MCF 10A (cell line): ENCODE results near the gene SPINT4. TPM values are rescaled to one million over a fixed set of nuclear protein-coding genes. Genes with fewer than 3 reads are reported as not detected.
"Not testable (repeated sequence)": the region's sequence is repeated elsewhere in the genome, so short reads cannot be mapped to it uniquely, and the experiment has no call there.

Experiments used
- BruUV-seq: library from RNA; stranded (reverse); fragments of 400-500 nt; replicated peaks from 2 replicates; lab custom pipeline; 2021; lab: Mats Ljungman, UMichigan
- CTCF ChIA-PET: fragments of 300-600 bp; sonication (Branson Sonifier 250); formaldehyde crosslinking; extraction: SDS; loops from one replicate; lab custom pipeline; 2021; ENCODE audit warnings: antibody characterized with exemption, inconsistent platforms; lab: Yijun Ruan, JAX
- POLR2A ChIA-PET: fragments of 300-600, 350-650 bp; sonication (Branson Sonifier 250); formaldehyde crosslinking; extraction: SDS; loops from one replicate; lab custom pipeline; 2020; ENCODE audit warnings: antibody characterized with exemption, inconsistent platforms; lab: Yijun Ruan, JAX
- DNase-seq: peaks from one replicate; pipeline ENCODE4 v3.0.0-alpha.2; 2018; ENCODE audit not compliant: unreplicated experiment
- H3K27ac Mint-ChIP-seq: one replicate; pipeline ENCODE4 v1.8.0; 2022; ENCODE audit warnings: mild to moderate bottlenecking, low read depth, mixed read lengths; ENCODE audit not compliant: unreplicated experiment
- H3K27me3 Mint-ChIP-seq: one replicate; pipeline ENCODE4 v1.8.0; 2022; ENCODE audit warnings: mixed read lengths; ENCODE audit not compliant: insufficient read depth, unreplicated experiment
- H3K36me3 Mint-ChIP-seq: one replicate; pipeline ENCODE4 v1.8.0; 2022; ENCODE audit warnings: mild to moderate bottlenecking, moderate library complexity, mixed read lengths; ENCODE audit not compliant: insufficient read depth, unreplicated experiment
- H3K4me1 Mint-ChIP-seq: one replicate; pipeline ENCODE4 v1.8.0; 2022; ENCODE audit warnings: mixed read lengths; ENCODE audit not compliant: insufficient read depth, unreplicated experiment
- H3K4me3 Mint-ChIP-seq: one replicate; pipeline ENCODE4 v1.8.0; 2022; ENCODE audit warnings: mild to moderate bottlenecking, moderate library complexity, mixed read lengths; ENCODE audit not compliant: unreplicated experiment
- H3K9me3 Mint-ChIP-seq: one replicate; pipeline ENCODE4 v1.8.0; 2022; ENCODE audit warnings: mixed read lengths; ENCODE audit not compliant: unreplicated experiment
- intact Hi-C: fragments of 100-400 bp; cut with micrococcal nuclease; formaldehyde crosslinking; loops from 2 replicates; pipeline ENCODE4 v1.14.1; 2022
- total RNA-seq: library from RNA; stranded (reverse); gene quantifications from 2 replicates; pipeline ENCODE4 v1.2.3, GENCODE V29; 2022
- TF ChIP-seq, protein P1 (sequence below): fragments of 200-600 bp; IDR thresholded peaks from one replicate; pipeline ENCODE4 v1.8.0; 2022; ENCODE audit warnings: antibody characterized with exemption, mild to moderate bottlenecking; ENCODE audit not compliant: unreplicated experiment

The SPINT4 gene
- total RNA-seq, 1 experiment from 2014 or later, result not detected

GRCh38 chr20:45695496-45695895 lies 26.7 kb upstream of the SPINT4 start:
- CTCF ChIA-PET, result no interaction called here
- no TSS peak for BruUV-seq

GRCh38 chr20:45701104-45701503 lies 21.0 kb upstream of the SPINT4 start:
- Mint-ChIP-seq H3K4me3 (no peak overlapping the region), H3K4me1 (no peaks in the 10 kb centered on the region), H3K27ac (no peak overlapping the region), H3K36me3 (no peaks in the 10 kb centered on the region), H3K9me3 (no peaks in the 10 kb centered on the region), H3K27me3 (peaks cover 32% of the 10 kb centered on the region)
- DNase-seq, result no peak
- POLR2A ChIA-PET, result no interaction called here
- intact Hi-C loops, result no loop called here
- CTCF ChIA-PET, result no interaction called here
- TF ChIP-seq, protein P1, sequence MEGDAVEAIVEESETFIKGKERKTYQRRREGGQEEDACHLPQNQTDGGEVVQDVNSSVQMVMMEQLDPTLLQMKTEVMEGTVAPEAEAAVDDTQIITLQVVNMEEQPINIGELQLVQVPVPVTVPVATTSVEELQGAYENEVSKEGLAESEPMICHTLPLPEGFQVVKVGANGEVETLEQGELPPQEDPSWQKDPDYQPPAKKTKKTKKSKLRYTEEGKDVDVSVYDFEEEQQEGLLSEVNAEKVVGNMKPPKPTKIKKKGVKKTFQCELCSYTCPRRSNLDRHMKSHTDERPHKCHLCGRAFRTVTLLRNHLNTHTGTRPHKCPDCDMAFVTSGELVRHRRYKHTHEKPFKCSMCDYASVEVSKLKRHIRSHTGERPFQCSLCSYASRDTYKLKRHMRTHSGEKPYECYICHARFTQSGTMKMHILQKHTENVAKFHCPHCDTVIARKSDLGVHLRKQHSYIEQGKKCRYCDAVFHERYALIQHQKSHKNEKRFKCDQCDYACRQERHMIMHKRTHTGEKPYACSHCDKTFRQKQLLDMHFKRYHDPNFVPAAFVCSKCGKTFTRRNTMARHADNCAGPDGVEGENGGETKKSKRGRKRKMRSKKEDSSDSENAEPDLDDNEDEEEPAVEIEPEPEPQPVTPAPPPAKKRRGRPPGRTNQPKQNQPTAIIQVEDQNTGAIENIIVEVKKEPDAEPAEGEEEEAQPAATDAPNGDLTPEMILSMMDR, result no peak
- no TSS peak for BruUV-seq

More at GRCh38 chr20:45695496-45695895, 26.7 kb upstream of the SPINT4 start:
- Mint-ChIP-seq H3K27ac (no peak overlapping the region), H3K4me3 (no peak overlapping the region), H3K27me3 (peaks cover 25% of the 10 kb centered on the region), H3K4me1 (no peaks in the 10 kb centered on the region), H3K36me3 (no peaks in the 10 kb centered on the region), H3K9me3 (no peaks in the 10 kb centered on the region)
- POLR2A ChIA-PET, result no interaction called here
- TF ChIP-seq, protein P1, result no peak
- no peak for DNase-seq
- intact Hi-C loops, result no loop called here

DNA sequence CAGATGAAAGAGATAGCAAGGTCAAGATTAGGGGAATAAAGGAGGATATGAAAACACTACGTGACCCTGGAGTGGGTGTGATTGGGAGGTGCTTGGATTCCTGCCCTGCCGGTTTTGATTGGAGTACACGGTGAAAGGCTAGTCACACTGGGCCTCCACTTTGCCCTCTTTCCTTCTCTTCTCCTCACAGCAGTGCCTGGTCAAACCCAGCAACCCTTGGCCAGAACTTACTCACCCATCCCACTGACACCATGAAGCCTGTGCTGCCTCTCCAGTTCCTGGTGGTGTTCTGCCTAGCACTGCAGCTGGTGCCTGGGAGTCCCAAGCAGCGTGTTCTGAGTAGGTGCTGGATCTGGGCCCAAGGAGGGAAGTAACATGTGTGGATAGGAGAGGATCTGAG lies 20.3 kb upstream of the SPINT4 start, which contains the start of gene WFDC13:
Gene WFDC13 (plus strand): TSS at position 166 of the 400 bp plus-strand sequence. CDS start 86 bp downstream, at position 252.
- Mint-ChIP-seq H3K9me3 (no peaks in the 10 kb centered on the region), H3K4me3 (no peak within 1 kb of the TSS), H3K36me3 (no peaks in the 10 kb centered on the region), H3K4me1 (no peaks in the 10 kb centered on the region), H3K27ac (no peak within 1 kb of the TSS), H3K27me3 (peaks cover 32% of the 10 kb centered on the region)
- BruUV-seq, result no TSS peak
- DNase-seq, result no peak
- CTCF ChIA-PET, result interaction anchor here (0.7 to 1.2 kb wide), 3 partner anchors 72 to 917 kb away, joined by 3 read pairs; partner anchors contain the start of gene WFDC10A
- POLR2A ChIA-PET, result interaction anchor here (0.8 kb wide), 1 partner anchor 107 kb away, joined by 3 read pairs; no protein-coding TSS in a partner anchor
- TF ChIP-seq, protein P1, result no peak
- intact Hi-C loops, result no loop called here

DNA sequence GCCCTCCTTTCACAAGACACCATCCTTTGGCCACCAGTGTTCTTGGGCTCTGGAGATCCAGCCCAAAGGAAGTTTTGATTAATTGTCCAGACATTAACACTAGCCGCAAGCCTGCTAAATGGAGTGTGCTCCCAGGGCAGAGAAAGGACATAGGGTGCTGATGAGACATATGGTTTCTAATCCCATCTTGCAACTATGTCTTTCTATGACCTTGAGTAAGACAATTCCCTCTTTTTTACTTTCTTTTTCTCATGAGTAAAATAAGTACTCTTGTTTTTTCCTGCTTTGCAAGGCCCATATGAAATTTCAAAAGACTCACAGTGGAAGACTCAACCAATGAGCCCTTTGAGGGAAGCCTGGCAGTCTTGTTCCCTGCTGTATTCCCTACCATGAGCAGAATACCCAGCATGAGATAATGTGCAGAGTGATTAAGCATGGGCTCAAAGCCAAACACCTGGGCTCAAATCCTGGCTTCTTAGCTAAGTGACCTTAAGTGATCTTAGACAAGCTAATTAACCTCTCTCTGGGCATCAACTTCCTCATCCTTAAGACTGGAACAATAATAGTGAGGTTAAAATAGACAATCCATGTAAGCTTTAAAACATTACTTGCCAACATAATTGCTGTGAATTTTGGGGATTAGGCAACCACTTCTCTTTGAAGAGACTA lies 17.0 kb upstream of the SPINT4 start, which contains the start of gene WFDC10B:
Gene WFDC10B (minus strand): TSS at position 51 of the 669 bp plus-strand sequence. CDS start 19,027 bp downstream, outside the sequence.
- BruUV-seq, result no TSS peak
- POLR2A ChIA-PET, result interaction anchor here (0.7 kb wide), 1 partner anchor 66 kb away, joined by 5 read pairs; no protein-coding TSS in a partner anchor
- TF ChIP-seq, protein P1, result no peak
- Mint-ChIP-seq H3K4me1 (no peaks in the 10 kb centered on the region), H3K4me3 (no peak within 1 kb of the TSS), H3K27me3 (peaks cover 48% of the 10 kb centered on the region), H3K9me3 (no peaks in the 10 kb centered on the region), H3K27ac (no peak within 1 kb of the TSS), H3K36me3 (no peaks in the 10 kb centered on the region)
- DNase-seq, result peak; percentile 2
- CTCF ChIA-PET, result interaction anchor here (0.6 to 1.2 kb wide), 5 partner anchors 9 to 473 kb away, joined by 3 read pairs; partner anchors contain the start of gene WFDC10A
- intact Hi-C loops, result no loop called here

DNA sequence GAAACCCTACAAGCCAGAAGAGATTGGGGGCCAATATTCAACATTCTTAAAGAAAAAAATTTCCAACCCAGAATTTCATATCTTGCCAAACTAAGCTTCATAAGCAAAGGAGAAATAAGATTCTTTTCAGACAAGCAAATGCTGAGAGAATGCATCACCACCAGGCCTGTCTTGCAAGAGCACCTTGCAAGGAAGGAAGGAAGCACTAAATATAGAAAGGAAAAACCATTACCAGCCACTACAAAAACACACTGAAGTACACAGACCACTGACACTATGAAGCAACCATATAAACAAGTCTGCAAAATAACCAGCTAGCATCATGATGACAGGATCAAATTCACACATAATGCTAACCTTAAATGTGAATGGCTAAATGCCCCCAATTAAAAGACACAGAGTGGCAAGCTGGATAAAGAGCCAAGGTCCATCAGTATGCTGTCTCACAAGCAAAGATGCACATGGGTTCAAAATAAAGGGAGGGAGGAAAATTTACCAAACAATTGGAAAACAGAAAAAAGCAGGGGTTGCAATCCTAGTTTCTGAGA lies 5.9 kb upstream of the SPINT4 start:
- BruUV-seq, H3K36me3 Mint-ChIP-seq, H3K4me1 Mint-ChIP-seq, DNase-seq, H3K9me3 Mint-ChIP-seq, intact Hi-C loops, H3K27ac Mint-ChIP-seq, H3K4me3 Mint-ChIP-seq: not testable (repeated sequence)
- CTCF ChIA-PET, result interaction anchor here (0.7 kb wide), 1 partner anchor 672 kb away, joined by 3 read pairs; no protein-coding TSS in a partner anchor
- POLR2A ChIA-PET, result interaction anchor here (0.7 kb wide), 2 partner anchors 11 to 119 kb away, joined by 3 read pairs; no protein-coding TSS in a partner anchor
- peaks cover 68% of the 10 kb centered on the region for H3K27me3 Mint-ChIP-seq
